ENCODE results near the gene SMARCC2. TPM values are rescaled to one million over a fixed set of nuclear protein-coding genes. Genes with fewer than 3 reads are reported as not detected.

The SMARCC2 gene
- polyA plus RNA-seq, 2 of the 4 experiments (the other 2 are of a cell fraction) = 51.9 to 83.9 TPM

DNA sequence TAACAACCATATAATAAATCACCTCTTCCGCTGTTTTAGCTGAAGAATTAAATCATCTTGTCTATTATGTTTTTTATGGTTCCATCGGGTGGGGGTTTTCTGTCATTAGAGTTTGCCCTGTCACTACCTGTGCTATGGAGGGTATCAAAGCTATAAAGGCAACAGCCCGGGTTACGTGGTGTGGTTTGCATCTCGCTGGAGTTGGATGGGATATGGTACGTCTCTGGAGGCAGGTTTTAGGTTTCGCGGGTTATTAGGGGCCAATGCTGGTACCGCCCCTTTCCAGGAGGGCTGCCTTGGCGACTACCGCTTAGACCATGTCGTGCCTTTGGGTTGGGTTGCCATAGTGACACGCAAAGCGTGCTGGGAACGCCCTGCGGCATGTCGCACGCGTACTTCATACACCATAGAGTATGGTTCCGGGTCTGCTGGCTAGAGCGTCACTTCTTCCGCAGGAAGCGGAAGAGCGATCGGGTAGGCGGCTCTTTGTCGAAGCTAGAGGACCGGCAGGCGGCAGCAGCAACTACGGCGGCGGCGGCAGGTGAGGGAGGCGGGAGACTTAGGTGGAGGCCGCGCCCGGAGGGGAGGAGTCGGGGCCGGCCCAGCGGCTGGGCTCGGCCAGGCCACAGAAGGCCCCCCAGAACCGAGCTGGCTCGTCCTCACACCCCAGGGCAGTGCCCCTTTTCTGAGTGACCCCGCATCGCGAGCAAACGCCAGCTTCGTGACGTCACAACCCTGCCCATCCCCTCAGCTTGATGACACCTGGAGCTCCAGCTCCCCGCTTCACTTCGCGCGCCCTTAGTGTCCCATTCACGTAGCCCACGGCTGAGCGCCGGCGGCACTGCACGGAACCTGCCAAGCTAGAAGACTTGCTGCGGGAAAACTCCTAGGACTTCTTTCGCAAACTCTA lies 71.2 kb downstream of the SMARCC2 start, which contains the start of gene ZC3H10 (continued):
- TF ChIP-seq, protein P1, sequence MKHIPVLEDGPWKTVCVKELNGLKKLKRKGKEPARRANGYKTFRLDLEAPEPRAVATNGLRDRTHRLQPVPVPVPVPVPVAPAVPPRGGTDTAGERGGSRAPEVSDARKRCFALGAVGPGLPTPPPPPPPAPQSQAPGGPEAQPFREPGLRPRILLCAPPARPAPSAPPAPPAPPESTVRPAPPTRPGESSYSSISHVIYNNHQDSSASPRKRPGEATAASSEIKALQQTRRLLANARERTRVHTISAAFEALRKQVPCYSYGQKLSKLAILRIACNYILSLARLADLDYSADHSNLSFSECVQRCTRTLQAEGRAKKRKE (CRISPR knock-in tag; IDR thresholded peaks at IDR 0.05; ENCODE audit: low read depth) = peak; percentile 85; the same call in 1 of the 2 replicates
- TF ChIP-seq SMC3 (IDR thresholded peaks at IDR 0.05) (no peak; the same call in 2 of the 3 replicates), KDM1A (IDR thresholded peaks at IDR 0.05; ENCODE audit: low read depth) (no peak), JUN (IDR thresholded peaks at IDR 0.05) (peak; percentile 98 to 99), FOSB (CRISPR knock-in tag; IDR thresholded peaks at IDR 0.05) (peak; percentile 99), EHMT2 (IDR thresholded peaks at IDR 0.05; ENCODE audit: low read depth) (no peak), KDM5A (IDR thresholded peaks at IDR 0.05) (no peak), POLR2A (IDR thresholded peaks at IDR 0.05; ENCODE audit: low read length) (peak; percentile 96), MAZ (IDR thresholded peaks at IDR 0.05; ENCODE audit: borderline replicate concordance, low read depth, low read length) (no peak), HOXB13 (CRISPR knock-in tag; IDR thresholded peaks at IDR 0.05; ENCODE audit: low read depth) (no peak), HOXB5 (CRISPR knock-in tag; IDR thresholded peaks at IDR 0.05) (no peak), TP53 (CRISPR knock-in tag; IDR thresholded peaks at IDR 0.05) (peak; percentile 99), EP300 (IDR thresholded peaks at IDR 0.05) (no peak), NR3C1 (IDR thresholded peaks at IDR 0.05) (no peak), ZNF302 (CRISPR knock-in tag; IDR thresholded peaks at IDR 0.05) (no peak), JUNB (IDR thresholded peaks at IDR 0.05) (no peak), RFX5 (IDR thresholded peaks at IDR 0.05) (no peak), FOSL2 (IDR thresholded peaks at IDR 0.05) (no peak), FOSL2 (CRISPR knock-in tag; IDR thresholded peaks at IDR 0.05) (peak; percentile 66; the same call in 1 of the 2 replicates), RNF2 (IDR thresholded peaks at IDR 0.05; ENCODE audit: borderline replicate concordance, low read depth) (no peak), HDAC2 (IDR thresholded peaks at IDR 0.05) (no peak), ZSCAN20 (CRISPR knock-in tag; IDR thresholded peaks at IDR 0.05) (no peak), SREBF2 (IDR thresholded peaks at IDR 0.05) (no peak), BHLHE40 (IDR thresholded peaks at IDR 0.05; ENCODE audit: low read depth, low read length) (peak; percentile 93), ZC3H11A (IDR thresholded peaks at IDR 0.05) (no peak), NFE2L2 (conservative IDR thresholded peaks at IDR 0.05; ENCODE audit: low read length) (no peak), CBX2 (IDR thresholded peaks at IDR 0.05; ENCODE audit: borderline replicate concordance, low read depth) (no peak), CEBPB (IDR thresholded peaks at IDR 0.05) (no peak), RAD21 (conservative IDR thresholded peaks at IDR 0.05 in 1 of 2, IDR thresholded peaks at IDR 0.05 in 1 of 2) (0 out of 5 replicates have a peak, but pooled peaks of 1 of the 2 experiments have one; percentile 10), NPAS2 (CRISPR knock-in tag; IDR thresholded peaks at IDR 0.05; ENCODE audit: borderline replicate concordance) (no peak), HEYL (CRISPR knock-in tag; IDR thresholded peaks at IDR 0.05) (no peak), POLR2AphosphoS2 (conservative IDR thresholded peaks at IDR 0.05; ENCODE audit: low read length) (peak; percentile 100), HOXA7 (CRISPR knock-in tag; IDR thresholded peaks at IDR 0.05) (peak; percentile 99), PHF8 (IDR thresholded peaks at IDR 0.05; ENCODE audit: borderline replicate concordance, low read depth) (peak; percentile 68), MYC (IDR thresholded peaks at IDR 0.05; ENCODE audit: borderline replicate concordance, low read length) (peak; percentile 96), EHF (CRISPR knock-in tag; IDR thresholded peaks at IDR 0.05) (peak; percentile 93)
- TF ChIP-seq, protein P2, sequence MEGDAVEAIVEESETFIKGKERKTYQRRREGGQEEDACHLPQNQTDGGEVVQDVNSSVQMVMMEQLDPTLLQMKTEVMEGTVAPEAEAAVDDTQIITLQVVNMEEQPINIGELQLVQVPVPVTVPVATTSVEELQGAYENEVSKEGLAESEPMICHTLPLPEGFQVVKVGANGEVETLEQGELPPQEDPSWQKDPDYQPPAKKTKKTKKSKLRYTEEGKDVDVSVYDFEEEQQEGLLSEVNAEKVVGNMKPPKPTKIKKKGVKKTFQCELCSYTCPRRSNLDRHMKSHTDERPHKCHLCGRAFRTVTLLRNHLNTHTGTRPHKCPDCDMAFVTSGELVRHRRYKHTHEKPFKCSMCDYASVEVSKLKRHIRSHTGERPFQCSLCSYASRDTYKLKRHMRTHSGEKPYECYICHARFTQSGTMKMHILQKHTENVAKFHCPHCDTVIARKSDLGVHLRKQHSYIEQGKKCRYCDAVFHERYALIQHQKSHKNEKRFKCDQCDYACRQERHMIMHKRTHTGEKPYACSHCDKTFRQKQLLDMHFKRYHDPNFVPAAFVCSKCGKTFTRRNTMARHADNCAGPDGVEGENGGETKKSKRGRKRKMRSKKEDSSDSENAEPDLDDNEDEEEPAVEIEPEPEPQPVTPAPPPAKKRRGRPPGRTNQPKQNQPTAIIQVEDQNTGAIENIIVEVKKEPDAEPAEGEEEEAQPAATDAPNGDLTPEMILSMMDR (IDR thresholded peaks at IDR 0.05) = peak; percentile 36
- TF ChIP-seq, protein P3, sequence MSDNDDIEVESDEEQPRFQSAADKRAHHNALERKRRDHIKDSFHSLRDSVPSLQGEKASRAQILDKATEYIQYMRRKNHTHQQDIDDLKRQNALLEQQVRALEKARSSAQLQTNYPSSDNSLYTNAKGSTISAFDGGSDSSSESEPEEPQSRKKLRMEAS (IDR thresholded peaks at IDR 0.05) = peak; percentile 97
- TF ChIP-seq, protein P4, sequence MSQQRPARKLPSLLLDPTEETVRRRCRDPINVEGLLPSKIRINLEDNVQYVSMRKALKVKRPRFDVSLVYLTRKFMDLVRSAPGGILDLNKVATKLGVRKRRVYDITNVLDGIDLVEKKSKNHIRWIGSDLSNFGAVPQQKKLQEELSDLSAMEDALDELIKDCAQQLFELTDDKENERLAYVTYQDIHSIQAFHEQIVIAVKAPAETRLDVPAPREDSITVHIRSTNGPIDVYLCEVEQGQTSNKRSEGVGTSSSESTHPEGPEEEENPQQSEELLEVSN (IDR thresholded peaks at IDR 0.05; ENCODE audit: borderline replicate concordance, low read depth) = peak; percentile 90; the same call in 1 of the 2 replicates
- TF ChIP-seq, protein P5, sequence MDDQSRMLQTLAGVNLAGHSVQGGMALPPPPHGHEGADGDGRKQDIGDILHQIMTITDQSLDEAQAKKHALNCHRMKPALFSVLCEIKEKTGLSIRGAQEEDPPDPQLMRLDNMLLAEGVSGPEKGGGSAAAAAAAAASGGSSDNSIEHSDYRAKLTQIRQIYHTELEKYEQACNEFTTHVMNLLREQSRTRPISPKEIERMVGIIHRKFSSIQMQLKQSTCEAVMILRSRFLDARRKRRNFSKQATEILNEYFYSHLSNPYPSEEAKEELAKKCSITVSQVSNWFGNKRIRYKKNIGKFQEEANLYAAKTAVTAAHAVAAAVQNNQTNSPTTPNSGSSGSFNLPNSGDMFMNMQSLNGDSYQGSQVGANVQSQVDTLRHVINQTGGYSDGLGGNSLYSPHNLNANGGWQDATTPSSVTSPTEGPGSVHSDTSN (IDR thresholded peaks at IDR 0.05) = peak; percentile 98
- TF ChIP-seq, protein P6, sequence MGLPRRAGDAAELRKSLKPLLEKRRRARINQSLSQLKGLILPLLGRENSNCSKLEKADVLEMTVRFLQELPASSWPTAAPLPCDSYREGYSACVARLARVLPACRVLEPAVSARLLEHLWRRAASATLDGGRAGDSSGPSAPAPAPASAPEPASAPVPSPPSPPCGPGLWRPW (IDR thresholded peaks at IDR 0.05) = no peak
